Thoracic aorta (tissue), 2 donors: ENCODE results near the gene LIMCH1. TPM values are rescaled to one million over a fixed set of nuclear protein-coding genes. Genes with fewer than 3 reads are reported as not detected.
"Not testable (repeated sequence)": the region's sequence is repeated elsewhere in the genome, so short reads cannot be mapped to it uniquely, and the experiment has no call there.

Experiments
- ATAC-seq: fragments of 150-250 bp; one replicate; pipeline ENCODE4 v1.8.0; 2017; ENCODE audit warnings: low read depth; ENCODE audit not compliant: insufficient number of reproducible peaks, low FRiP score
- DNase-seq: peaks from one replicate; pipeline ENCODE4 v3.0.0-alpha.2; 2020; ENCODE audit warnings: low spot score
- H3K27ac ChIP-seq, 2 donors: fragments of 200-600 bp; sonication (generic); 1 replicate in 1 of 2; 2 replicates in 1 of 2; pipeline ENCODE4 v1.5.1; 2016; ENCODE audit warnings: mild to moderate bottlenecking in 2 of 2, moderate library complexity in 2 of 2
- H3K27me3 ChIP-seq: fragments of 200-600 bp; sonication (generic); replicated peaks from 2 replicates; pipeline ENCODE4 v1.6.0; 2016; ENCODE audit warnings: mild to moderate bottlenecking; ENCODE audit not compliant: insufficient read depth
- H3K36me3 ChIP-seq: fragments of 200-600 bp; sonication (generic); one replicate; pipeline ENCODE4 v1.5.1; 2016
- H3K4me1 ChIP-seq, 2 donors: fragments of 200-600 bp; sonication (generic); 1 replicate in 1 of 2; 2 replicates in 1 of 2; pipeline versions ENCODE4 v1.5.1 to v1.6.0; 2016; ENCODE audit warnings: low read depth in 2 of 2, mild to moderate bottlenecking in 1 of 2; ENCODE audit not compliant: control insufficient read depth in 1 of 2
- H3K4me3 ChIP-seq: fragments of 200-600 bp; sonication (generic); 2 replicates; pipeline ENCODE4 v1.5.1; 2016; ENCODE audit warnings: mild to moderate bottlenecking
- H3K9me3 ChIP-seq: fragments of 200-600 bp; sonication (generic); 2 replicates; pipeline ENCODE4 v1.5.1; 2016
- CTCF ChIP-seq: fragments of 200-600 bp; sonication (generic); IDR thresholded peaks from one replicate; pipeline ENCODE4 v1.5.1; 2019; ENCODE audit warnings: antibody characterized with exemption
- total RNA-seq, 2 donors: library from RNA; depleted of rRNA; stranded (reverse); fragments of >200 nt; gene quantifications; one replicate each; pipeline versions ENCODE4 v1.1.0 to v1.2.3, GENCODE V29; 2016

The LIMCH1 gene
- total RNA-seq, 2 donors from 2014 or later = 95.3 to 158 TPM

DNA sequence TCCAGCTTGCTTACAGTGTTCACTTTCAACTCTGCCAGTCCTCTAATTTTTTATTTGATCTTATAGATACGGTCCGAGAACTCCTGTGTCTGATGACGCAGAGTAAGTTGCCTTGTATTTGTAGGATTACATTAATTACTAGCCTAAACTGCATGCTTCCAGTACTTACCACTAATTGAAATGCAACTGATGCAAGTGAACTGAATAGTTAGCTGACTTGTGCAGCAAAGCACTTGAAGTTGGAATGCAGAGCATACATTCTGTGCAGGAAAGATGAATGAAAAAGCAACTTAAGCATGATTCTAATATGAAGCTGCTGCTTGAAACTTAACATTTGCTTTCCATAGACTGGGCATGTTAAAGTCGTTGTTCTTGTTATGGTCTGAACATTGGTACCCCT, 100.9 kb downstream of the LIMCH1 start:
- no peak for TF ChIP-seq CTCF
- Histone ChIP-seq H3K36me3 (no peaks in the 10 kb centered on the region), H3K27ac (no peak overlapping the region), H3K9me3 (no peaks in the 10 kb centered on the region), H3K4me1 (peaks cover 6 to 38% of the 10 kb centered on the region in 2 donors), H3K4me3 (no peak overlapping the region), H3K27me3 (no peaks in the 10 kb centered on the region)
- DNase-seq (no peak), ATAC-seq (no peak)

DNA sequence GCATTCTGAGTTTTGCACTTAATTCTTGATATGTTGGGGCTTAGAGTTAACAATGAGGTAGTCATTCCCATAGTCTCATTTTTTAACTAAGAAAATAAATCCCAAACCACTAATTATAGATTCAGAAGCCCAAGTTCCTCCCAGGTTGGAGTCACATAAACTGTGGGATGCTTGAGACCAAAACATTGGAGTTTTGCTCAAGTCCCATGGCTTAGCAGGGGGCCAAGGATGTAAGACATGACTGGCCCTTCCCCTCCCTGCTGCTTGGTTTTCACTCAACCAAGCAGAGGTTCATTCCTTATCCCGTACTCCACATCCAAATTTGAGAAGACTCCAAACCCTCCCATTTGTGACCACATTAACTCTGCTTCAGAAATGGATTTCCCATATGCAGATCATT, 101.3 kb downstream of the LIMCH1 start:
- Histone ChIP-seq H3K4me3 (no peak overlapping the region), H3K9me3 (no peaks in the 10 kb centered on the region), H3K4me1 (peaks cover 9 to 43% of the 10 kb centered on the region in 2 donors), H3K27me3 (no peaks in the 10 kb centered on the region), H3K36me3 (no peaks in the 10 kb centered on the region), H3K27ac (no peak overlapping the region)
- no peak for DNase-seq
- no peak for ATAC-seq
- TF ChIP-seq CTCF = no peak

- no peak for ATAC-seq
- Histone ChIP-seq H3K36me3 (no peaks in the 10 kb centered on the region), H3K4me3 (no peak overlapping the region), H3K9me3 (no peaks in the 10 kb centered on the region), H3K4me1 (peaks cover 9 to 49% of the 10 kb centered on the region in 2 donors), H3K27ac (no peak overlapping the region), H3K27me3 (no peaks in the 10 kb centered on the region)
- no peak for DNase-seq
- no peak for TF ChIP-seq CTCF
Observed at GRCh38 chr4:41640906-41641305, 102.9 kb downstream of the LIMCH1 start.

DNA sequence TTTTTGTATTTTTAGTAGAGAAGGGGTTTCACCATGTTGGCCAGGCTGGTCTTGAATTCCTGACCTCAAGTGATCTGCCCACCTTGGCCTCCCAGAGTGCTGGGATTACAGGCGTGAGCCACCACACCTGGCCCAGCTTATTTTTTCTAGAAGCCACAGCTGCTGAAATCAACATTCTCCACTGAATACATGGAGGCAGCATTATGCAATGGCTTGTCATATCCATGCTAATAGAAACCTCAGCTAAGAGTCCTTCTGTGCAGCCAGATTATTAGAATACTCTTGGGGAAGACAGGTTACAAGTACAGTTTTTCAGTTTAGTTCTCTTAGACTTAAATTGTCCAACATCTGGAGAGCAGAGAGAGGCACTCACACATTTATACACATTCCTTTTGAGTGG, 104.8 kb downstream of the LIMCH1 start:
- DNase-seq, H3K27ac ChIP-seq, H3K4me3 ChIP-seq, H3K27me3 ChIP-seq, H3K36me3 ChIP-seq, H3K9me3 ChIP-seq, ATAC-seq: not testable (repeated sequence)
- peaks cover 9 to 52% of the 10 kb centered on the region in 2 donors for H3K4me1 ChIP-seq

DNA sequence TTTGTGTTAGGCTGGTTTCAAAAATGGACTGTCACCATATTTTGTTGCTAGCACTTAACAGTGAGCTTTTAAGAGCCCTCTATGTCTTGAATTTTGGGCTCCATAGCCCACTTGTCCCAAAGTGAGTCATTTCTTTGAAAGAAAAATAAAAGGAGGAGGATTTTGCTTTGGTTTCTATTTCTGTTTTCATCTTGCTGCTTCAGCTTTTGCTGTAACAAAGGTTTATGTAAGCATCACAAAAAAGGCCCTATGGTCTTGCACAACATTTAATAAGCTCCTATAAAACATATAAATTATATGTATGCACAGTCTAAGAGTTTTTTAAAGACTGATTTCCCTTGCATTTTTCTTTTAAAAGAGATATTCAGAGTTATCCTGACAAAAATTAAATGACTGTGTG, 105.4 kb downstream of the LIMCH1 start:
- Histone ChIP-seq H3K36me3 (peaks cover 5% of the 10 kb centered on the region), H3K4me1 (peaks cover 9 to 56% of the 10 kb centered on the region in 2 donors), H3K27me3 (no peaks in the 10 kb centered on the region), H3K4me3 (no peak overlapping the region), H3K9me3 (no peaks in the 10 kb centered on the region), H3K27ac (no peak overlapping the region)
- no peak for TF ChIP-seq CTCF
- no peak for DNase-seq
- no peak for ATAC-seq

- peaks cover 9 to 53% of the 10 kb centered on the region in 2 donors for H3K4me1 ChIP-seq
- no peak overlapping the region for H3K27ac ChIP-seq
- H3K4me3 ChIP-seq = peak overlapping the region; percentile 62
- TF ChIP-seq CTCF = peak; percentile 88
- no peaks in the 10 kb centered on the region for H3K27me3 ChIP-seq
- ATAC-seq (no peak), DNase-seq (no peak)
- no peaks in the 10 kb centered on the region for H3K9me3 ChIP-seq
- H3K36me3 ChIP-seq = peaks cover 5% of the 10 kb centered on the region
Observed at GRCh38 chr4:41644288-41644914, 106.4 kb downstream of the LIMCH1 start.
